ENCODE results near the gene HSD17B8.

- no peak for TF ChIP-seq POLR2A (IDR thresholded peaks at IDR 0.05)
- TF ChIP-seq CTCF (IDR thresholded peaks at IDR 0.05 in 4 of 5, conservative IDR thresholded peaks at IDR 0.05 in 1 of 5) = no peak
Observed at GRCh38 chr6:33189625-33190448, 14.6 kb upstream of the HSD17B8 start.

All from gastrocnemius medialis (tissue), 4 donors.